Activated T-cell treated with anti-CD3 and anti-CD28 coated beads for 24 hours (primary cell): ENCODE data around the gene RHOG.
A peak's percentile ranks its signal among the peaks of the same experiment; 100 is the strongest.
"Not testable (repeated sequence)": the region's sequence is repeated elsewhere in the genome, so short reads cannot be mapped to it uniquely, and the experiment has no call there.

Experiments
- DNase-seq: peaks from one replicate; pipeline ENCODE4 v3.0.0-alpha.2; 2020; ENCODE audit warnings: low read depth

RHOG gene

DNA sequence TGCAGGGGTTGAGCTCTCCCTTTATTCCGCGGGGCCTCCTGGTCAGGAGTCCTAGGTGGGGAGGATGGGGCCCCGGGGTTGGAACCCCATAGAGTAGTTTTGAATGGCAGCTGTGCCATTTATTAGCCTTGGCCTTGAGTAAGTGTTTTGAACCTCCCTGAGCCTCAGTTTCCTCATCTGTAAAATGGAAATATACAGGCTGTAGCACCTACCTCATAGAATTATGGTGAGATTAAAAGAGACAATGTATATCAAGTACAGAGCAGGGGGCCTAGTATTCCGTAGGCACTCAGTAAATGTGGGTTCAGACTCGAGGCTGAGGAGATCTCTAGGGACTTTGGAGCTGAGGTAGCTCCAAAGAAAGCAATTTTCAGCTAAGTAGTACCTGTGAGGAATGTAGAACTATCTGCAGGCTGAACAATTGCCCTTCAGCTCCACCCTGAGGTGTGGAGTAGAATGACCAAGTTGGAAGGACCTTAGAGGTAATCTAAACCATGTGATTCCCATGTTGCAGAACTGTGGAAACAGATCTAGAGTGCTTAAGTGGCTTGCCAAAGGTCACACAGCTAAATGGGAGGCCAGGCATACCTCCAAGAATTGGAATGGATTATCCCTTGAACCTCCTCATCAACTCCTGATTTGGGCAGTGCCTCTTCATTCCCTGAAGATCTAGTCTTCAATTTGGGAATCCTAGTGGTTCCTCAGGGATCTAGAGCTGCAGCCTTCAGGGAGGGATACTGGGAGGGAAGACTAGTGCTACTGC lies 31.7 kb downstream of the RHOG start:
- no peak for DNase-seq

DNA sequence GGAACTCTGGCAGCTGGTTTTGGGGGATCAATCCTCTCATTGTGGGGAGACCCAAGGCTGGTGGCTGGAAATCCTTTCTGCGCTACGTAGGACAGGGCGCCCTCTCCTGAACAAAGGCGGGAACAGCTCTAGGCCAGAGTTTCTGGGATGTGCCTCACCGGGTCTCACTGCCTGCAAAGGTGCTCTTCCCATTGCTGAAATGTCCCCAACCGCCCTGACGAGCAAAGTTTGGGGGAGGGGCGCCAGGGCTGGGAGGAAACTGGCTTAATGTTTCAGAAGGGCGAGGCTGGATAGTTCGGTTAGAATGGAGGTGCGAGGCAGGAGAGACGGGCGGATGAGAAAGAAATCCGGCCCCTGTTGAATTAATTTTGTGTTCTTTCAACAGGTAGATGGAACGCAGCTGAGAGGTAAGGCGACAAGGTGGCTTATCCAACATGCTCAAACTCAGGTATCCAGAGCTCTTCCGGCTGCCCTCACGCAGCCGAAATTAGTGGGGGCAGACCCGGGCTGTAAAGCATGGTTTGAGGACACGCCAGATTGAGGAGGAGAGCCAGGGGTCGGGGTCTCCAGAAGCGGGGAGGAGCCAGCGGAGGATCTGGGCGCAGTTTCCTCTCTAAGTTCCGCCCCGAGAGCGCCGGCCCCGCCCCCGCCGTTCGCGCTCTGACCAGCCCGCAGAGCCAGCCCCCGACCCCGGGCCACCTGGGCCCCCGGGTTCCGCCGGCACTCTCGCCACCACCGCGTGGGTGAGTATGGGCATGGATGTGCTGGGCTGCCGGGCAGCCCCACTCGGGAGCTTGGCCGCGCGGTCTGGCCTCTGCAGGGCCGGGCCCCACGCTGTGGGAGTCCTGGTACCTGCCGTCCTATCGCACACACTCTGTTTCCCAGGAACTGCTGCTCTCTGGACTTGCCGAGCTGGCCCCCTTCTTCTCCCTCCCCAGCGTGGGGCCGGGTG lies 32.6 kb downstream of the RHOG start, which contains the start of gene PGAP2:
Gene PGAP2 (plus strand): TSS at position 652 of the 952 bp plus-strand sequence. CDS start 2,700 bp downstream, outside the sequence.
- peak; percentile 41 for DNase-seq

- DNase-seq: no peak
Observed at GRCh38 chr11:3803726-3804495, 36.8 kb downstream of the RHOG start.

GRCh38 chr11:3802011-3802790 lies 38.6 kb downstream of the RHOG start:
- DNase-seq: no peak

- DNase-seq: no peak
Observed at GRCh38 chr11:3799873-3800272, 40.9 kb downstream of the RHOG start.

DNA sequence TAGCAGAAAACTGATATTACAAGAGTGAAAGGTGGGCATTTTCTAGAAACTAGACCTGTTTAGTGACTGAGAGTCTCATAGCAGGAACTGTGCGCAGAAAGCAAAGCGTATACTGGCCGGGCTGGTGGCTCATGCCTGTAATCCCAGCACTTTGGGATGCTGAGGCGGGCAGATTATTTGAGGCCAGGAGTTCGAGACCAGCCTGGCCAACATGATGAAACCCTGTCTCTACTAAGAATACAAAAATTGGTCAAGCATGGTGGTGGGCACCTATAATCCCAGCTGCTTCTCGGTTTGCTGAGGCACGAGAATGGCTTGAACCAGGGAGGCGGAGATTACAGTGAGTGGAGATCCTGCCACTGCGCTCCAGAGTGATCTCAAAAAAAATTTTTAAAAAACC lies 41.6 kb downstream of the RHOG start:
- DNase-seq: no peak

DNA sequence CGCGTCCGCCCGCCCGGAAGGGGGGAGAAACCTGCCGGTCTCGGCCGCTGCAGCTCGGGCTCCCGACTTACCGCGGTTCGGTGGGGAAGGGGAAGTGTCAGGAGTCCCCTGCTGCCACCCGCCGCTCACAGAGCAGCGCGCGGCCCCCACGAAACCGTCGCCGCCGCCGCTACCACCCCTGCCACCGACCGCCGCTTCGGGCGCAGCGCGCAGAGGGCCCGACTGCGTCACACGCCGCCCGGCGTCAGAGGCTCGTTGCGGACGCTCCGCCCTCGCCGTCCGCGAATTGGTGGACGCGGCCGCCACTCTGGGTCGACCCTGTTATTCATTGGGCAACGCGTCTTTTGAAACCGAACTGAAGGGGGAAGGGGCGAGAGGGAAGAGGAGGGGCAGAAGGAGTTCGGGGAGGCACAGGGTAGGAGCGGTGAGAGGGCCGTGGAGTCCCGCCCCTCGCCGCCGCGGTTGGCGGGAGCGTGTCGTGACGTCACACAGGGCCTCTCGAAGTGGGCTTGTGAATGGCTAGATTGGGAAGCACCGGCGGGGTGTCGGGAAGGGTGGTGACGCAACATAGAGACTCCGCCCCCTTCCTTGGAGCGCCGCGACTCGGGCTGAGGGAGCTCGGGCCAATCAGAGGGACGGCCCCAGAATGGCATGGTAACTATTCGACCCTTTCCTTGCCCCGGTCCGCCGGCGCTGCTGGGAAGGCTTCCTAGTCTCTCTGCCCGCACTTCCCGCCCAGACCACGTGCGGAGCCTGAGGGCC lies 43.2 kb downstream of the RHOG start, which contains the start of gene NUP98:
Gene NUP98 (minus strand): TSS at position 226 of the 762 bp plus-strand sequence. CDS start 15,437 bp downstream, outside the sequence.
- peak; percentile 100 for DNase-seq

GRCh38 chr11:3796801-3797328 lies 43.9 kb downstream of the RHOG start:
- no peak for DNase-seq

DNA sequence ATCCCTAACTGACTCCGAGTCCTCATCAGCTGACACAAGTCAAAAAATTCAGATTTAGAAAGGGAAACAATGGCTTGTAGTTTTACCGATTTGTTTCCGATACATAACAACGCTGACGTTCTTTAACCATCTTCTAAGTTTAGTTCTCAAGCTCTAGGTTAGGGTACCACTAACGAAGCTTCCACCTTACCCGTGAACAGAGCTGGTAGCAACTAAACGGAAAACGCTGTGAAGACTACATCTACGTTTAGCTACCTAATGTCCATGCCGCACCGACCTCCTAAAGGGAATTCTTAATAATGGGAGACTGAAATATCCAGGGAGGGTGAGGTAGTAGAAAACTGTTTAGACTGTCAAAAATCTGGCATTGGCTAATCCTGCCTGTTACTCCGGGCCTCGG lies 44.4 kb downstream of the RHOG start:
- no peak for DNase-seq

- DNase-seq: no peak
Observed at GRCh38 chr11:3796002-3796311, 44.8 kb downstream of the RHOG start.

GRCh38 chr11:3795131-3796001 lies 45.4 kb downstream of the RHOG start:
- no peak for DNase-seq

GRCh38 chr11:3794387-3794786 lies 46.4 kb downstream of the RHOG start:
- not testable (repeated sequence) for DNase-seq

DNA sequence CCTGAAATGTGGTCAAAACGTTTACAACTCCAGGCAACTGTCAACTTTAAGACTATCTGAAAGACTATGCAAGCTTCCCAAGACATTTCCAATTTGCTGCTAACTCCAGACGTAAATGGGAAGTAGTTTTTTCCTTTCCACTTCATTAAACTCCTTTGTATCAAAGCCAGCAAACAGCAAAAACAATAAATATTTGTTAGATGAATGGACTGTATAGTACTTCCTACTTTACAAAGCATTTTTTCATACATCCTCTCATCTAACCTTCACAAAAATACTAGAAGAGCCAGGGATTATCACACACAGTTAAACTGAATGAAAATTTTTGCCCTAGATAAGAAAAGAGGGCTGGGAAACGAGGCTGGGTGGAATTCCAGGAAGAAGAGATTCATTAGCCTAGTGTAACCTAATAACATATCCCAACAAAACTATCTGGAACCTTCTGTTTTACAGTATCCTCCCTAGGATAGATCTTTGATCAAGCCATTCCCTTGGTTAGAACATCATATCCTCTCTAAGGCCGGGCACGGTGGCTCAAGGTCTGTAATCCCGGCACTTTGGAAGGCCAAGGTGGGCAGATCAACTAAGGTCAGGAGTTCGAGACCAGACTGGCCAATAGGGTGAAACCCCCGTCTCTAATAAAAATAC lies 53.9 kb downstream of the RHOG start:
- no peak for DNase-seq

DNA sequence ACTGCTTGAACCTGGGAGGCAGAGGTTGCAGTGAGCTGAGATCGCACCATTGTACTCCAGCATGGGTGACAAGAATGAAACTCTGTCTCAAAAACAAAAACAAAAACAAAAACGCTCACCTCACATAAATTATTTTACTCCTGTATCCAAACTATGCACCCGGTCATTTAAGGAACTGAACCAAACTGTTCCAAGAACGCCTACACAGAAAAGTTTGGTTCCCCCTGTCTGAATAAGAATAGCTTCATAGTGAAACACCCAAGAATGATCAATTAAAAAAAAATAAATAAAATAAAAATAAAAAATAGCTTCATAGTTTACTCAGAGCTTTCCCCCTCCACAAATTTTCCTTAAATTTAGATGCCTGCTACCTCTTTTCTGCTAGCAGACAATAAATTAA lies 57.1 kb downstream of the RHOG start:
- DNase-seq: no peak

GRCh38 chr11:3782963-3783362 lies 57.8 kb downstream of the RHOG start:
- no peak for DNase-seq

DNA sequence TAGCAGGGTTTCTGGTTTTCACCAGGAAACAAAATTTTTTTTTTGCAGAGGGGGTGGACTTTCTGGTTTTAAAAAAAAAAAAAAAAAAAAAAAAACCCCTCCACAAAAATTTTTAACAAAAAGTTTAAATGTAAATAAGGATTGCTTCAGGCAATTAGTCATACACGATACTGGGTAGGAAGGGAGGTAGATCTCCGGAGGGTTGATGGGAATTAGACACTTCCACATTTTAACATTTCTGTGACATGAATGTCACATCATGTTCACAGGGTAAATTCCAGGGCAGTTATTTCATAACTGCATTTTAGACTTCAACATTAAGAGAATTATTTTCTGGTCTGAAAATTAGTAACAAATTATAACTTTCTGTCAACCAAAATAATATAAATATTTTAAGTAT lies 59.3 kb downstream of the RHOG start:
- no peak for DNase-seq
